ENCODE data around the gene NUSAP1. TPM values are rescaled to one million over a fixed set of nuclear protein-coding genes. Genes with fewer than 3 reads are reported as not detected.

NUSAP1 gene
- total RNA-seq, 1 donor = 10.9 TPM

GRCh38 chr15:41401904-41402267, 69.2 kb downstream of the NUSAP1 start:
- Histone ChIP-seq H3K36me3 (ENCODE audit: insufficient read depth, low read length) (no peaks in the 10 kb centered on the region), H3K4me2 (ENCODE audit: insufficient read depth, low read length) (peak overlapping the region; percentile 91), H3K79me2 (ENCODE audit: insufficient read depth, low read length) (peaks cover 13% of the 10 kb centered on the region), H4K20me1 (ENCODE audit: insufficient read depth, low read length) (no peaks in the 10 kb centered on the region), H3K9me3 (ENCODE audit: low read depth, low read length) (no peaks in the 10 kb centered on the region), H3K27ac (ENCODE audit: low read depth, low read length) (peak overlapping the region; percentile 63), H3K4me1 (ENCODE audit: insufficient read depth, low read length) (peaks cover 4% of the 10 kb centered on the region), H2AFZ (ENCODE audit: low read length) (peak overlapping the region; percentile 96), H3K27me3 (ENCODE audit: insufficient read depth, low read length) (no peaks in the 10 kb centered on the region), H3K4me3 (ENCODE audit: insufficient read depth, low read length) (peak overlapping the region; percentile 81)
- no peak for TF ChIP-seq CTCF (IDR thresholded peaks at IDR 0.05; ENCODE audit: extremely low read depth, low read depth, low read length)
- no peak for DNase-seq (ENCODE audit: insufficient read length, low spot score, missing footprints)

GRCh38 chr15:41407341-41407740, 74.7 kb downstream of the NUSAP1 start:
- no peaks in the 10 kb centered on the region for H3K36me3 ChIP-seq (ENCODE audit: insufficient read depth, low read length)
- no peaks in the 10 kb centered on the region for H4K20me1 ChIP-seq (ENCODE audit: insufficient read depth, low read length)
- H3K27ac ChIP-seq (ENCODE audit: low read depth, low read length) = no peak overlapping the region
- DNase-seq (ENCODE audit: insufficient read length, low spot score, missing footprints) = peak; percentile 74
- H3K4me2 ChIP-seq (ENCODE audit: insufficient read depth, low read length) = no peak overlapping the region
- peaks cover 4% of the 10 kb centered on the region for H3K4me1 ChIP-seq (ENCODE audit: insufficient read depth, low read length)
- no peaks in the 10 kb centered on the region for H3K9me3 ChIP-seq (ENCODE audit: low read depth, low read length)
- no peak overlapping the region for H3K4me3 ChIP-seq (ENCODE audit: insufficient read depth, low read length)
- no peaks in the 10 kb centered on the region for H3K27me3 ChIP-seq (ENCODE audit: insufficient read depth, low read length)
- TF ChIP-seq CTCF (IDR thresholded peaks at IDR 0.05; ENCODE audit: extremely low read depth, low read depth, low read length) = no peak
- H2AFZ ChIP-seq (ENCODE audit: low read length) = no peak overlapping the region
- H3K79me2 ChIP-seq (ENCODE audit: insufficient read depth, low read length) = peaks cover under 1% of the 10 kb centered on the region

GRCh38 chr15:41408234-41408641, 75.6 kb downstream of the NUSAP1 start:
- H3K9me3 ChIP-seq (ENCODE audit: low read depth, low read length) = no peaks in the 10 kb centered on the region
- H3K27me3 ChIP-seq (ENCODE audit: insufficient read depth, low read length) = no peaks in the 10 kb centered on the region
- H3K4me2 ChIP-seq (ENCODE audit: insufficient read depth, low read length) = no peak overlapping the region
- H4K20me1 ChIP-seq (ENCODE audit: insufficient read depth, low read length) = no peaks in the 10 kb centered on the region
- no peak for TF ChIP-seq CTCF (IDR thresholded peaks at IDR 0.05; ENCODE audit: extremely low read depth, low read depth, low read length)
- no peaks in the 10 kb centered on the region for H3K36me3 ChIP-seq (ENCODE audit: insufficient read depth, low read length)
- H3K4me1 ChIP-seq (ENCODE audit: insufficient read depth, low read length) = no peaks in the 10 kb centered on the region
- no peak overlapping the region for H3K27ac ChIP-seq (ENCODE audit: low read depth, low read length)
- H3K79me2 ChIP-seq (ENCODE audit: insufficient read depth, low read length) = no peaks in the 10 kb centered on the region
- peak; percentile 62 for DNase-seq (ENCODE audit: insufficient read length, low spot score, missing footprints)
- no peak overlapping the region for H3K4me3 ChIP-seq (ENCODE audit: insufficient read depth, low read length)
- no peak overlapping the region for H2AFZ ChIP-seq (ENCODE audit: low read length)

- Histone ChIP-seq H2AFZ (ENCODE audit: low read length) (no peak overlapping the region), H3K4me1 (ENCODE audit: insufficient read depth, low read length) (no peaks in the 10 kb centered on the region), H3K79me2 (ENCODE audit: insufficient read depth, low read length) (peaks cover 5% of the 10 kb centered on the region), H3K27me3 (ENCODE audit: insufficient read depth, low read length) (no peaks in the 10 kb centered on the region), H3K4me3 (ENCODE audit: insufficient read depth, low read length) (no peak overlapping the region), H4K20me1 (ENCODE audit: insufficient read depth, low read length) (peaks cover 3% of the 10 kb centered on the region), H3K9me3 (ENCODE audit: low read depth, low read length) (no peaks in the 10 kb centered on the region), H3K4me2 (ENCODE audit: insufficient read depth, low read length) (no peak overlapping the region), H3K27ac (ENCODE audit: low read depth, low read length) (no peak overlapping the region), H3K36me3 (ENCODE audit: insufficient read depth, low read length) (no peaks in the 10 kb centered on the region)
- no peak for TF ChIP-seq CTCF (IDR thresholded peaks at IDR 0.05; ENCODE audit: extremely low read depth, low read depth, low read length)
- DNase-seq (ENCODE audit: insufficient read length, low spot score, missing footprints) = no peak
Observed at GRCh38 chr15:41411031-41411430, 78.3 kb downstream of the NUSAP1 start.

All from osteoblast (primary cell).